BJ (cell line): ENCODE results near the gene PIK3C3. TPM values are rescaled to one million over a fixed set of nuclear protein-coding genes. Genes with fewer than 3 reads are reported as not detected.

ENCODE experiments used
- CTCF ChIA-PET: fragments of 350-600 bp; formaldehyde crosslinking; extraction: SDS; loops from one replicate; lab custom pipeline; 2021; ENCODE audit warnings: antibody characterized with exemption, inconsistent platforms; lab: Yijun Ruan, JAX
- POLR2A ChIA-PET: fragments of 300-600 bp; sonication (Branson Sonifier 250); formaldehyde crosslinking; extraction: SDS; loops from one replicate; lab custom pipeline; 2021; ENCODE audit warnings: antibody characterized with exemption; lab: Charles Lee
- DNase-seq: peaks from one replicate; pipeline ENCODE4 v3.0.0-alpha.2; 2011; ENCODE audit warnings: low read depth
- H3K27me3 ChIP-seq: 2 replicates; pipeline ENCODE4 v1.6.0; 2011; ENCODE audit warnings: low read length; ENCODE audit not compliant: control insufficient read depth, insufficient read depth
- H3K36me3 ChIP-seq: 2 replicates; pipeline ENCODE4 v1.5.1; 2011; ENCODE audit warnings: low read length; ENCODE audit not compliant: control insufficient read depth, insufficient read depth
- H3K4me3 ChIP-seq: 2 replicates; pipeline ENCODE4 v1.5.1; 2011; ENCODE audit warnings: low read depth, mild to moderate bottlenecking, control low read depth, low read length
- CTCF ChIP-seq: IDR thresholded peaks from 2 replicates; pipeline ENCODE4 v1.5.1; 2011; ENCODE audit warnings: low read depth, mild to moderate bottlenecking, control low read depth, inconsistent platforms, low read length, moderate library complexity; ENCODE audit not compliant: insufficient read depth
- polyA minus RNA-seq: library from RNA; depleted of rRNA, polyadenylated mRNA; stranded (reverse); fragments of >200 nt; gene quantifications from 2 replicates; pipeline ENCODE4 v1.2.3, GENCODE V29; 2011; rRNA and poly(A)+ RNA removed
- polyA plus RNA-seq: library from polyadenylated mRNA; depleted of rRNA; stranded (reverse); fragments of >200 nt; gene quantifications from 2 replicates; pipeline ENCODE4 v1.2.3, GENCODE V29; 2011; rRNA removed

PIK3C3 gene
- polyA plus RNA-seq (45.3 and 64.5 TPM in 2 replicates), polyA minus RNA-seq (23.1 and 28.9 TPM in 2 replicates)

- CTCF ChIA-PET: no interaction called here
- TF ChIP-seq CTCF: no peak
- H3K4me3 ChIP-seq: peak within 1 kb of the TSS; percentile 90
- H3K36me3 ChIP-seq: no peaks in the 10 kb centered on the region
- DNase-seq: peak; percentile 89
- no peaks in the 10 kb centered on the region for H3K27me3 ChIP-seq
- POLR2A ChIA-PET: no interaction called here
These were observed at the start of gene PIK3C3 for GRCh38 chr18:41954827-41955613. Gene PIK3C3 (plus strand): TSS chr18:41955234. CDS start chr18:41955292, 58 bp downstream.

- no peak for DNase-seq
- Histone ChIP-seq H3K27me3 (no peaks in the 10 kb centered on the region), H3K4me3 (no peak overlapping the region), H3K36me3 (no peaks in the 10 kb centered on the region)
- TF ChIP-seq CTCF: no peak
- CTCF ChIA-PET: interaction anchor here (1.0 to 1.3 kb wide), 4 partner anchors 10 to 152 kb away, joined by 3 to 4 read pairs (median 3); no protein-coding TSS in a partner anchor
- POLR2A ChIA-PET: no interaction called here
These were observed 49.1 kb upstream of the PIK3C3 start for GRCh38 chr18:41905786-41906527.

- peak; percentile 16 for DNase-seq
- H3K4me3 ChIP-seq: 0 out of 2 replicates have a peak overlapping the region, but pooled peaks have one; percentile 14
- no peaks in the 10 kb centered on the region for H3K36me3 ChIP-seq
- no peaks in the 10 kb centered on the region for H3K27me3 ChIP-seq
- peak; percentile 50 for TF ChIP-seq CTCF
- ChIA-PET CTCF (no interaction called here), POLR2A (no interaction called here)
These were observed 48.4 kb upstream of the PIK3C3 start for GRCh38 chr18:41906528-41907146.

- DNase-seq: no peak
These were observed 37.9 kb upstream of the PIK3C3 start for GRCh38 chr18:41917181-41917580.

More at GRCh38 chr18:41917181-41917580, 37.9 kb upstream of the PIK3C3 start:
- TF ChIP-seq CTCF: no peak
- H3K36me3 ChIP-seq: no peaks in the 10 kb centered on the region
- CTCF ChIA-PET: interaction anchor here (1.2 kb wide), 1 partner anchor 9 kb away, joined by 4 read pairs; no protein-coding TSS in a partner anchor
- peaks cover 2% of the 10 kb centered on the region; the same call in 1 of the 2 replicates for H3K27me3 ChIP-seq
- H3K4me3 ChIP-seq: no peak overlapping the region
- POLR2A ChIA-PET: no interaction called here
